GM18526 (cell line): ENCODE results near the gene MIP.

Experiments
- POLR2A ChIP-seq: IDR thresholded peaks from 3 replicates; pipeline ENCODE4 v1.6.1; 2011; ENCODE audit not compliant: insufficient read length; ENCODE audit errors: extremely low read depth

Gene MIP

GRCh38 chr12:56461235-56462159, 7.0 kb upstream of the MIP start:
- no peak for TF ChIP-seq POLR2A

DNA sequence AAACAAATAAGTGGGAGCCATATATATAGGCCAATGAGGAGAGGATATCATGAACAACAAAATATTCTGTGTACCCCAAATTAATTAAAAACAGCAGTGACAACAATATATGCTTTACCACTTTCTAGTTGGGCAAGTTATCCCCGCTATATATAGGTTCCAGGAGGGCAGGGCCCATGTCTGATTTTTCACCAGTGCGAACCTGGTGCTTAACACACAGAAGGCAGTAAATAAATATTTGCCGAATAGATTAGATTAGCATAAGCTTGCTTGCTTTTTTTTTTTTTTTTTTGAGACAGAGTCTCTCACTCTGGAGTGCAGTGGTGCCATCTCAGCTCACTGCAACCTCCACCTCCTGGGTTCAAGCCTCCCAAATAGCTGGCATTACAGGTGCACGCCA, 3.4 kb upstream of the MIP start:
- TF ChIP-seq POLR2A: no peak

GRCh38 chr12:56451147-56451546, 3.3 kb downstream of the MIP start:
- TF ChIP-seq POLR2A: no peak

DNA sequence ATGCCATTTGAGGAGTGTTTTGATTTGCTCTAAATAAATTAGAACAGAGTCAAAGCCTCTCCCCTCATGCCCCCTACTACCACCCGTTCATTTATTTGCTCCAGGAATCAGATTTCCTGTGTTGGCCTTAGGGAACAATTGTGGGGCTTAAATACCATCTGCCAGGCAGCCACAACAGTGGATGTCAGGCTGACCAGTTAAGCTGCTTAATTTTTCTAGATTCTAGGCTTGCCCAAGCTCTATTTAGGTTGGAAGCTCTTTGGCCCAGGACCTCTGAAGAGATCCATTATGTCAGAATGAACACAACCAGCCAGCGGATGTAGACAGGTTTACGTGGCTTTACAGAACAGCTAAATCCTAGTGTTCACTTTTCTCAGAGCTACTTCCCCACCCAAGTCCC, 4.2 kb downstream of the MIP start:
- TF ChIP-seq POLR2A: no peak

DNA sequence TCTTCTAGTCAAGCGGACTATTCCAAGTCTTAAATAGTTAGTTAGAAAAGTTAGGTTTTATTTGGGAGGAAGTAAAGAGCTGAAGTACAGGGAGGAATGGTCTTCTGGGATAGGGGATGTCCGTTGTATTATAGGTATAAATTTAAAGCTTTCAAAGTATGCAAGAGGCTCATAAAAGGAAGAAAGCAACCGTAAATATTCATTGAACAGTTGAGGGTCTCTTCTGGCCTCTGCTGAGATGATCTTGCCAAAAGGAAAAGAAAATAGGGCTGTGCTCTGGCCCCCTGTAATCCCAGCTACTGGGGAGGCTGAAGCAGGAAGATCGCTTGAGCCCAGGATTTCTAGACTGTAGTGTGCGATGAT, 4.9 kb downstream of the MIP start:
- no peak for TF ChIP-seq POLR2A

- peak; percentile 86 for TF ChIP-seq POLR2A
Measured at GRCh38 chr12:56448860-56449621, 5.4 kb downstream of the MIP start, which contains the start of gene TIMELESS. TIMELESS (minus strand) TSS chr12:56449426; CDS start chr12:56434170, 15,256 bp downstream.

DNA sequence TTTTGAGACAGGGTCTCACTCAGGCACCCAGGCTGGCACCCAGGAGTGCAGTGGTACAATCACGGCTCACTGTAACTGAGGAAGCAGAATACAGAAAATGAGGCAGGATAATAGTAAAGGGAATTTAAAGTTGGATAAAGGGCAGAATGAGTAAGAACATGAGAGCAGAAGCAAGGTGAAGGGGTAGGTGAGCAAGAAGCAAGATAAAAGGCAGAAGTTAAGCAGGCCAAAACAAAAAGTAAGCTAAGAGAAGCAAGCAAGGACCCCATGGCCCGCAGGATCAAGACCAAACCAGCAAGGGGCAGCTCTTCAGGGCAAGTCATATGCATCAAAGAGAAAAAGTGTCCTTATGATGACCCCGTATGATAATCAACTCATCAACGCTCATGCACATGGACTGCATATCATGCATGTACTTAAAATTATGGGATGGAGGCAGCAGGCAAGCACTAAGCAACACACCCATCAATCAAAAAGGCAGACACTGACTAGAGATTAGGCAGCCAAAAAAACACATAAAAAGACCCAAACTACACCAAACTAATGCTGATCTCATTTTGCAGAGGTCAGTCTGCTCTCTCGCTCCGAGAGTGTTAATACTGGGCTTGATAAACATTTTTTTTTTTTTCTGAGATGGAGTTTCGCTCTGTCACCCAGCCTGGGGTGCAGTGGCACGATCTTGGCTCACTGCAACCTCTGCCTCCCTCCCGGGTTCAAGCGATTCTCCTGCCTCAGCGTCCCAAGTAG, 16.9 kb downstream of the MIP start:
- TF ChIP-seq POLR2A: no peak

DNA sequence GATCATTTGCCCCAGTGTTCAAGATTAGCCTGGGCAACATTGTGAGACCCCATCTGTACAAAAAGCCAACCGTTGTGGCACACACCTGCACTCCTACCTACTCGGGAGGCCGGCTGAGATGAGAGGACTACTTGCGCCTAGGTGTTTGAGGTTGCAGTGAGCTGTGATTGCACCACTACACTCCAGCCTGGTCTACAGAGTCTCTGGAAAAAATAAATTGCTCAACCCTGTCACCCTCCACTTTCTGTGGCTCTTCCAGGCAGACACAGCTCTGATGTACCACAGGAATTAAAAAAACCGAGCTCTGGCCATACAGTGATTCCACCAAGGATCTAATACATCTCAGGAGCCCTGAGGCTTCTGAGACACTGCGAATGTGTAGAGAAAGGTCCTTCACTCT, 19.6 kb downstream of the MIP start:
- TF ChIP-seq POLR2A: no peak

- TF ChIP-seq POLR2A: no peak
Measured at GRCh38 chr12:56431850-56432249, 22.6 kb downstream of the MIP start.

- TF ChIP-seq POLR2A: no peak
Measured at GRCh38 chr12:56431288-56431687, 23.2 kb downstream of the MIP start.

GRCh38 chr12:56425940-56426438, 28.5 kb downstream of the MIP start:
- no peak for TF ChIP-seq POLR2A

DNA sequence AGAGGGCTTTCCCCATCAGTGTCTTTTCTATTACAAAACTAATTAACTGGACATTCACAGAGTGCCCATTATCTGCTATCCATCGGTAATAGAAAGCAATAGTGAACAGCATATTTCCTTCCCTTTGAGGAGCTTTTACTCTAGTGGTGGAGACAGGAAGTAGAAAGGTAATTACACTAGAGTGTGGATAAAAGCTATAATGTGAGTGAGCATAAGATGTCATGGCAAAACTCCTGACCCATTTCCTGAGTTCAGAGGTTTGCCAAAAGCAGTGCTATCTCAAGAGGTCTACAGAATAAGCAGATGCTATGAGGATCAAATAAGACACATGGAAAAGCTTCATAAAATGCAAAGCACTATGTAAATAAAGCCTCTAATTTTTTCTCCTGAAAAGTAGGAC, 29.3 kb downstream of the MIP start:
- no peak for TF ChIP-seq POLR2A

DNA sequence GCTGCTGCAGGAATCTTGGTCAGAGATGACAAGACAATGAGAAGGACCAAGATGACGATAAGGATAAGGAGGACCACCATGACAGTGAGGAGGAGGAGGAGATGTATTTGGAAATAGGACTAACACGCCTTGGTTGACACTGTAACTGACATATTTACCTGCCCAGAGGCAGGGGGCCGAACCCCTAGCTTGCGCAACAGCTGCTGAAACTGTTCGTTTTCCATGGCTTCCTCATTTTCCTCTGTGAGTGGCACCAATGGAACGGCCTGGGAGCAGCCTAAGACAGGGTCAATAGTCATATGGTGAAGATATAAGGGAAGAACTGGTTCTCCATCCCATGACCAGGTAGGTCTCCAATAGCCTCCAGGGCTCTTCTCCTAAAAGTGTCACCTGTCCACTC, 34.0 kb downstream of the MIP start:
- TF ChIP-seq POLR2A: no peak

GRCh38 chr12:56417739-56418138, 36.7 kb downstream of the MIP start:
- TF ChIP-seq POLR2A: no peak

GRCh38 chr12:56414401-56414800, 40.1 kb downstream of the MIP start:
- TF ChIP-seq POLR2A: no peak
